Activated B cell treated with CpG ODN at 0.5 μM for 24 hours (primary cell): Measurements from ENCODE around the gene ITGB4. TPM values are rescaled to one million over a fixed set of nuclear protein-coding genes. Genes with fewer than 3 reads are reported as not detected.

Experiments
- ATAC-seq: fragments of 200-7000 bp; cut with Tn5 transposase; one replicate; pipeline ENCODE4 v1.10.0; 2021; ENCODE audit warnings: low read depth, mild to moderate bottlenecking, moderate library complexity
- CTCF ChIA-PET: fragments of 350-600 bp; sonication (Branson Sonifier 250); formaldehyde crosslinking; loops from one replicate; lab custom pipeline; 2021; ENCODE audit warnings: antibody characterized with exemption; lab: Charles Lee
- POLR2A ChIA-PET: fragments of 350-600 bp; sonication (Branson Sonifier 250); formaldehyde crosslinking; loops from one replicate; lab custom pipeline; 2021; ENCODE audit warnings: antibody characterized with exemption; lab: Charles Lee
- DNase-seq: peaks from one replicate; pipeline ENCODE4 v3.0.0; 2022
- H3K27ac Mint-ChIP-seq: one replicate; pipeline ENCODE4 v1.8.0; 2020; ENCODE audit warnings: mixed read lengths
- H3K27me3 Mint-ChIP-seq: one replicate; pipeline ENCODE4 v1.8.0; 2021; ENCODE audit warnings: mixed read lengths
- H3K36me3 Mint-ChIP-seq: one replicate; pipeline ENCODE4 v1.8.0; 2021; ENCODE audit warnings: low read depth, mixed read lengths
- H3K4me1 Mint-ChIP-seq: one replicate; pipeline ENCODE4 v1.8.0; 2021; ENCODE audit warnings: mixed read lengths
- H3K4me3 Mint-ChIP-seq: one replicate; pipeline ENCODE4 v1.8.0; 2020; ENCODE audit warnings: mild to moderate bottlenecking, mixed read lengths
- H3K9me3 Mint-ChIP-seq: one replicate; pipeline ENCODE4 v1.8.0; 2020; ENCODE audit warnings: mixed read lengths
- CTCF ChIP-seq: fragments of 200-600 bp; IDR thresholded peaks from one replicate; pipeline ENCODE4 v1.8.0; 2022; ENCODE audit warnings: antibody characterized with exemption, mild to moderate bottlenecking
- intact Hi-C: fragments of 100-400 bp; cut with micrococcal nuclease; formaldehyde crosslinking; loops from one replicate; pipeline ENCODE4 v1.15.1; 2024
- total RNA-seq: library from RNA; stranded (reverse); gene quantifications from 2 replicates; pipeline ENCODE4 v1.2.3, GENCODE V29; 2022

Gene ITGB4
- total RNA-seq, 1 donor from 2014 or later: 2.2 TPM

GRCh38 chr17:75730065-75730464 is 8.8 kb downstream of the ITGB4 start:
- intact Hi-C loops: no loop called here
- H3K27me3 Mint-ChIP-seq: no peaks in the 10 kb centered on the region
- POLR2A ChIA-PET: no interaction called here
- no peak overlapping the region for H3K4me3 Mint-ChIP-seq
- peaks cover 7% of the 10 kb centered on the region for H3K4me1 Mint-ChIP-seq
- H3K9me3 Mint-ChIP-seq: no peaks in the 10 kb centered on the region
- no peak for TF ChIP-seq CTCF
- no peak overlapping the region for H3K27ac Mint-ChIP-seq
- H3K36me3 Mint-ChIP-seq: no peaks in the 10 kb centered on the region
- no peak for ATAC-seq
- CTCF ChIA-PET: interaction anchor here (1.0 kb wide), 1 partner anchor 18 kb away, joined by 3 read pairs; no protein-coding TSS in a partner anchor
- no peak for DNase-seq

- TF ChIP-seq CTCF: no peak
- no peak overlapping the region for H3K27ac Mint-ChIP-seq
Observed at GRCh38 chr17:75731086-75731715, 9.9 kb downstream of the ITGB4 start.

GRCh38 chr17:75731716-75732498 is 10.6 kb downstream of the ITGB4 start:
- intact Hi-C loops: no loop called here

More at GRCh38 chr17:75731086-75731715, 9.9 kb downstream of the ITGB4 start:
- DNase-seq (no peak), ATAC-seq (no peak)
- Mint-ChIP-seq H3K27me3 (no peaks in the 10 kb centered on the region), H3K4me3 (no peak overlapping the region), H3K36me3 (no peaks in the 10 kb centered on the region), H3K9me3 (no peaks in the 10 kb centered on the region), H3K4me1 (peaks cover 7% of the 10 kb centered on the region)
- POLR2A ChIA-PET: no interaction called here
- intact Hi-C loops: no loop called here
- CTCF ChIA-PET: interaction anchor here (1.0 kb wide), 1 partner anchor 17 kb away, joined by 3 read pairs; no protein-coding TSS in a partner anchor

GRCh38 chr17:75733471-75733870 is 12.2 kb downstream of the ITGB4 start:
- DNase-seq (no peak), ATAC-seq (no peak)
- Mint-ChIP-seq H3K4me3 (no peak overlapping the region), H3K27me3 (no peaks in the 10 kb centered on the region), H3K9me3 (no peaks in the 10 kb centered on the region), H3K4me1 (peaks cover 12% of the 10 kb centered on the region), H3K36me3 (no peaks in the 10 kb centered on the region), H3K27ac (no peak overlapping the region)
- intact Hi-C loops: no loop called here
- no peak for TF ChIP-seq CTCF
- ChIA-PET POLR2A (interaction anchor here (0.6 kb wide), 1 partner anchor 92 kb away, joined by 6 read pairs; no protein-coding TSS in a partner anchor), CTCF (interaction anchor here (1.0 kb wide), 1 partner anchor 101 kb away, joined by 3 read pairs; no protein-coding TSS in a partner anchor)

More at GRCh38 chr17:75731716-75732498, 10.6 kb downstream of the ITGB4 start:
- CTCF ChIA-PET: no interaction called here
- ATAC-seq (no peak), DNase-seq (no peak)
- TF ChIP-seq CTCF: no peak
- Mint-ChIP-seq H3K27me3 (no peaks in the 10 kb centered on the region), H3K9me3 (no peaks in the 10 kb centered on the region), H3K4me1 (peaks cover 7% of the 10 kb centered on the region), H3K4me3 (no peak overlapping the region), H3K36me3 (no peaks in the 10 kb centered on the region), H3K27ac (no peak overlapping the region)
- POLR2A ChIA-PET: no interaction called here

GRCh38 chr17:75734674-75735294 is 13.5 kb downstream of the ITGB4 start:
- no peak for TF ChIP-seq CTCF
- ChIA-PET POLR2A (interaction anchor here (0.7 kb wide), 1 partner anchor 13 kb away, joined by 7 read pairs; no protein-coding TSS in a partner anchor), CTCF (no interaction called here)
- H3K27ac Mint-ChIP-seq: peak overlapping the region; percentile 38
- H3K9me3 Mint-ChIP-seq: no peaks in the 10 kb centered on the region
- peaks cover 12% of the 10 kb centered on the region for H3K4me1 Mint-ChIP-seq
- H3K27me3 Mint-ChIP-seq: no peaks in the 10 kb centered on the region
- no peak for DNase-seq
- no peak overlapping the region for H3K4me3 Mint-ChIP-seq
- intact Hi-C loops: no loop called here
- no peaks in the 10 kb centered on the region for H3K36me3 Mint-ChIP-seq
- no peak for ATAC-seq
